Effector memory CD4-positive, alpha-beta T cell (primary cell): ENCODE data around the gene TAS2R60.
"Not testable (repeated sequence)": the region's sequence is repeated elsewhere in the genome, so short reads cannot be mapped to it uniquely, and the experiment has no call there.

Experiments
- DNase-seq, 3 donors: peaks; one replicate each; pipeline ENCODE4 v3.0.0-alpha.2; 2020
- H3K27ac ChIP-seq: 2 replicates; pipeline ENCODE4 v1.7.0; 2013; ENCODE audit warnings: mild to moderate bottlenecking, low read length, moderate library complexity; ENCODE audit not compliant: insufficient read depth, poor library complexity, severe bottlenecking
- H3K27me3 ChIP-seq: replicated peaks from 2 replicates; pipeline ENCODE4 v1.7.0; 2013; ENCODE audit warnings: mild to moderate bottlenecking, low read length; ENCODE audit not compliant: insufficient read depth, control insufficient read depth, poor library complexity, severe bottlenecking
- H3K36me3 ChIP-seq: 2 replicates; pipeline ENCODE4 v1.7.0; 2013; ENCODE audit warnings: mild to moderate bottlenecking, low read length, moderate library complexity; ENCODE audit not compliant: control insufficient read depth, insufficient read depth
- H3K4me1 ChIP-seq: 2 replicates; pipeline ENCODE4 v1.7.0; 2013; ENCODE audit warnings: low read length, mild to moderate bottlenecking; ENCODE audit not compliant: control insufficient read depth, insufficient read depth, poor library complexity, severe bottlenecking
- H3K4me3 ChIP-seq: 2 replicates; pipeline ENCODE4 v1.7.0; 2013; ENCODE audit warnings: low read length, low read depth, mild to moderate bottlenecking; ENCODE audit not compliant: insufficient read depth, poor library complexity, severe bottlenecking
- H3K9me3 ChIP-seq: 2 replicates; pipeline ENCODE4 v1.7.0; 2013; ENCODE audit warnings: mild to moderate bottlenecking, low read length, moderate library complexity; ENCODE audit not compliant: control insufficient read depth

Gene TAS2R60

GRCh38 chr7:143422033-143422432 lies 21.2 kb upstream of the TAS2R60 start:
- Histone ChIP-seq H3K4me1 (no peaks in the 10 kb centered on the region), H3K4me3 (no peak overlapping the region), H3K36me3 (no peaks in the 10 kb centered on the region), H3K9me3 (no peaks in the 10 kb centered on the region), H3K27ac (no peak overlapping the region), H3K27me3 (no peaks in the 10 kb centered on the region)
- no peak for DNase-seq

- not testable (repeated sequence) for H3K27ac ChIP-seq, H3K36me3 ChIP-seq, H3K4me1 ChIP-seq, H3K4me3 ChIP-seq, DNase-seq, H3K9me3 ChIP-seq, H3K27me3 ChIP-seq
Measured at GRCh38 chr7:143424476-143424875, 18.8 kb upstream of the TAS2R60 start.

- no peak overlapping the region for H3K27ac ChIP-seq
- no peaks in the 10 kb centered on the region for H3K9me3 ChIP-seq
- no peaks in the 10 kb centered on the region for H3K36me3 ChIP-seq
- no peak for DNase-seq
- H3K4me1 ChIP-seq = no peaks in the 10 kb centered on the region
- no peaks in the 10 kb centered on the region for H3K27me3 ChIP-seq
- no peak overlapping the region for H3K4me3 ChIP-seq
Measured at GRCh38 chr7:143426479-143427142, 16.6 kb upstream of the TAS2R60 start.

- DNase-seq = no peak
- Histone ChIP-seq H3K36me3 (no peaks in the 10 kb centered on the region), H3K27ac (no peak overlapping the region), H3K9me3 (no peaks in the 10 kb centered on the region), H3K4me1 (no peaks in the 10 kb centered on the region), H3K4me3 (no peak overlapping the region), H3K27me3 (no peaks in the 10 kb centered on the region)
Measured at GRCh38 chr7:143429770-143430698, 13.2 kb upstream of the TAS2R60 start.

- DNase-seq = no peak
- Histone ChIP-seq H3K4me1 (no peaks in the 10 kb centered on the region), H3K36me3 (no peaks in the 10 kb centered on the region), H3K9me3 (no peaks in the 10 kb centered on the region), H3K27ac (no peak overlapping the region), H3K4me3 (no peak overlapping the region), H3K27me3 (no peaks in the 10 kb centered on the region)
Measured at GRCh38 chr7:143431109-143431508, 12.1 kb upstream of the TAS2R60 start.

- H3K4me3 ChIP-seq = no peak overlapping the region
Measured at GRCh38 chr7:143433759-143434158, 9.5 kb upstream of the TAS2R60 start.

GRCh38 chr7:143434660-143435059 lies 8.6 kb upstream of the TAS2R60 start:
- DNase-seq = no peak
- Histone ChIP-seq H3K4me3 (no peak overlapping the region), H3K4me1 (no peaks in the 10 kb centered on the region), H3K27ac (no peak overlapping the region), H3K36me3 (no peaks in the 10 kb centered on the region), H3K27me3 (no peaks in the 10 kb centered on the region), H3K9me3 (no peaks in the 10 kb centered on the region)

More at GRCh38 chr7:143433759-143434158, 9.5 kb upstream of the TAS2R60 start:
- no peaks in the 10 kb centered on the region for H3K4me1 ChIP-seq
- no peaks in the 10 kb centered on the region for H3K36me3 ChIP-seq
- no peak for DNase-seq
- no peak overlapping the region for H3K27ac ChIP-seq
- no peaks in the 10 kb centered on the region for H3K9me3 ChIP-seq
- no peaks in the 10 kb centered on the region for H3K27me3 ChIP-seq

- Histone ChIP-seq H3K4me1 (no peaks in the 10 kb centered on the region), H3K9me3 (no peaks in the 10 kb centered on the region), H3K36me3 (no peaks in the 10 kb centered on the region), H3K27ac (no peak overlapping the region), H3K4me3 (no peak overlapping the region), H3K27me3 (no peaks in the 10 kb centered on the region)
- DNase-seq = no peak
Measured at GRCh38 chr7:143435266-143435665, 8.0 kb upstream of the TAS2R60 start.

GRCh38 chr7:143436325-143436946 lies 6.8 kb upstream of the TAS2R60 start:
- no peak overlapping the region for H3K4me3 ChIP-seq
- no peaks in the 10 kb centered on the region for H3K4me1 ChIP-seq
- no peak for DNase-seq
- no peak overlapping the region for H3K27ac ChIP-seq
- H3K27me3 ChIP-seq = no peaks in the 10 kb centered on the region
- H3K9me3 ChIP-seq = no peaks in the 10 kb centered on the region
- no peaks in the 10 kb centered on the region for H3K36me3 ChIP-seq

GRCh38 chr7:143437578-143437977 lies 5.7 kb upstream of the TAS2R60 start:
- no peaks in the 10 kb centered on the region for H3K36me3 ChIP-seq
- H3K4me3 ChIP-seq = no peak overlapping the region
- DNase-seq = no peak
- no peaks in the 10 kb centered on the region for H3K9me3 ChIP-seq
- no peaks in the 10 kb centered on the region for H3K27me3 ChIP-seq
- H3K4me1 ChIP-seq = no peaks in the 10 kb centered on the region
- H3K27ac ChIP-seq = no peak overlapping the region
